Astrocyte (in vitro differentiated cells and primary cell): ENCODE data around the gene MOGAT3.

Experiments used
- EZH2 ChIP-seq: IDR thresholded peaks from 2 replicates; pipeline ENCODE4 v1.6.1; 2012; ENCODE audit warnings: mild to moderate bottlenecking, low read length, inconsistent platforms; ENCODE audit not compliant: insufficient read depth
- TF ChIP-seq, protein P1 (sequence below): IDR thresholded peaks from 2 replicates; pipeline ENCODE4 v1.5.1; 2011; ENCODE audit warnings: low read depth, mild to moderate bottlenecking, inconsistent platforms, low read length, moderate library complexity; ENCODE audit not compliant: insufficient read depth

GRCh38 chr7:101177644-101178043 is 23.2 kb downstream of the MOGAT3 start:
- TF ChIP-seq, protein P1, sequence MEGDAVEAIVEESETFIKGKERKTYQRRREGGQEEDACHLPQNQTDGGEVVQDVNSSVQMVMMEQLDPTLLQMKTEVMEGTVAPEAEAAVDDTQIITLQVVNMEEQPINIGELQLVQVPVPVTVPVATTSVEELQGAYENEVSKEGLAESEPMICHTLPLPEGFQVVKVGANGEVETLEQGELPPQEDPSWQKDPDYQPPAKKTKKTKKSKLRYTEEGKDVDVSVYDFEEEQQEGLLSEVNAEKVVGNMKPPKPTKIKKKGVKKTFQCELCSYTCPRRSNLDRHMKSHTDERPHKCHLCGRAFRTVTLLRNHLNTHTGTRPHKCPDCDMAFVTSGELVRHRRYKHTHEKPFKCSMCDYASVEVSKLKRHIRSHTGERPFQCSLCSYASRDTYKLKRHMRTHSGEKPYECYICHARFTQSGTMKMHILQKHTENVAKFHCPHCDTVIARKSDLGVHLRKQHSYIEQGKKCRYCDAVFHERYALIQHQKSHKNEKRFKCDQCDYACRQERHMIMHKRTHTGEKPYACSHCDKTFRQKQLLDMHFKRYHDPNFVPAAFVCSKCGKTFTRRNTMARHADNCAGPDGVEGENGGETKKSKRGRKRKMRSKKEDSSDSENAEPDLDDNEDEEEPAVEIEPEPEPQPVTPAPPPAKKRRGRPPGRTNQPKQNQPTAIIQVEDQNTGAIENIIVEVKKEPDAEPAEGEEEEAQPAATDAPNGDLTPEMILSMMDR = no peak
- no peak for TF ChIP-seq EZH2
